Ovary (tissue), 9 donors: ENCODE results near the gene ERO1B. TPM values are rescaled to one million over a fixed set of nuclear protein-coding genes. Genes with fewer than 3 reads are reported as not detected.

ENCODE experiments used
- DNase-seq, 5 donors: peaks; one replicate each; pipeline ENCODE4 v3.0.0-alpha.2; 2019 to 2020
- H3K27ac ChIP-seq, 2 donors: fragments of 200-600 bp; one replicate each; pipeline versions ENCODE4 v1.5.1 to v1.8.0; 2019 to 2022
- H3K27me3 ChIP-seq: fragments of 200-600 bp; one replicate; pipeline ENCODE4 v1.8.0; 2022
- H3K36me3 ChIP-seq: fragments of 200-600 bp; sonication (generic); one replicate; pipeline ENCODE4 v1.5.1; 2019
- H3K4me1 ChIP-seq: one replicate; pipeline ENCODE4 v1.8.1; 2013; ENCODE audit warnings: mild to moderate bottlenecking, moderate library complexity; ENCODE audit not compliant: insufficient read depth
- H3K4me3 ChIP-seq: fragments of 200-600 bp; sonication (generic); one replicate; pipeline ENCODE4 v1.5.1; 2017
- H3K9me3 ChIP-seq, 2 donors: fragments of 200-600 bp in 1 of 2; sonication (generic) in 1 of 2; one replicate each; pipeline versions ENCODE4 v1.5.1 to v1.8.1; 2013 to 2019; ENCODE audit warnings: mild to moderate bottlenecking in 1 of 2, moderate library complexity in 1 of 2
- CTCF ChIP-seq, 3 donors: fragments of 450-650 bp in 2 of 3; fragments of 200-600 bp in 1 of 3; IDR thresholded peaks; one replicate each; pipeline versions ENCODE4 v1.5.1 to v1.8.0; 2016 to 2022; ENCODE audit warnings: antibody characterized with exemption in 3 of 3, mild to moderate bottlenecking in 1 of 3
- EP300 ChIP-seq: sonication (generic); formaldehyde crosslinking; IDR thresholded peaks from one replicate; pipeline ENCODE4 v1.6.1; 2017; ENCODE audit warnings: antibody characterized with exemption
- POLR2A ChIP-seq: fragments of 450-650 bp; IDR thresholded peaks from one replicate; pipeline ENCODE4 v1.6.1; 2017; ENCODE audit warnings: antibody characterized with exemption, mild to moderate bottlenecking, moderate library complexity
- WGBS, 3 donors: extraction: QIAGEN DNeasy Blood & Tissue Kit in 1 of 3; methylation state at CpG; one replicate each; pipeline versions ENCODE4 v1.1.5 to v1.1.7; 2013 to 2017; 5-methylcytosine and 5-hydroxymethylcytosine counted together
- intact Hi-C, 4 donors: fragments of 100-400 bp; cut with DNase I; formaldehyde crosslinking; loops; one replicate each; pipeline versions ENCODE4 v1.11.0 to v1.15.1; 2022 to 2023
- polyA plus RNA-seq, 2 donors: library from polyadenylated mRNA; stranded (reverse); fragments of 200-250 nt in 1 of 2; fragments of 350-450 nt in 1 of 2; fragmentation: Illumina TruSeq in 1 of 2; extraction: RNeasy Lipid Tissue Mini Kit (QIAGEN cat#74804) in 1 of 2; gene quantifications; one replicate each; pipeline ENCODE4 v1.2.3, GENCODE V29; 2013 to 2014
- small RNA-seq: library from RNA; depleted of rRNA; stranded (forward); fragments of <200 nt; gene quantifications from one replicate; pipeline ENCODE3, GENCODE V24; 2016
- total RNA-seq, 7 donors: library from RNA; depleted of rRNA in 2 of 7; stranded (reverse); fragments of >200 nt in 2 of 7; fragmentation: NEBNext Ultra II Directional in 3 of 7; extraction: Animal tissue kit (Norgen Biotek cat#: 25700) in 3 of 7; gene quantifications; one replicate each; pipeline versions ENCODE4 v1.1.0 to v1.2.4, GENCODE V29; 2016 to 2023
- donor health status: DM: no; HTN: no; CAD: no; lungs with moderate emphysema.
- donor health status: DM: no; HTN: no; CAD: no.
- donor health status: Bipolar disorder and iron deficiency.
- donor health status: DM: yes; HTN: yes; CAD: no.
- donor health status: DM: no; HTN: no; CAD: no.
- donor health status: DM: yes; HTN: yes; CAD: no.

Gene ERO1B
- total and polyA plus RNA-seq, 9 donors: 4.8 to 15.4 (median 5.8) TPM

GRCh38 chr1:236167578-236167977, 114.2 kb downstream of the ERO1B start:
- Histone ChIP-seq H3K4me1 (no peaks in the 10 kb centered on the region), H3K27me3 (no peaks in the 10 kb centered on the region), H3K36me3 (no peaks in the 10 kb centered on the region), H3K27ac (no peak overlapping the region), H3K4me3 (no peak overlapping the region), H3K9me3 (no peaks in the 10 kb centered on the region)
- TF ChIP-seq POLR2A (no peak), CTCF (IDR thresholded peaks at IDR 0.05) (no peak), EP300 (no peak)
- DNase-seq: no peak
- 93 to 97% (median 93%) methylated on average over 4 of the region's 4 CpGs for WGBS, 3 donors
- intact Hi-C loops: no loop called here

DNA sequence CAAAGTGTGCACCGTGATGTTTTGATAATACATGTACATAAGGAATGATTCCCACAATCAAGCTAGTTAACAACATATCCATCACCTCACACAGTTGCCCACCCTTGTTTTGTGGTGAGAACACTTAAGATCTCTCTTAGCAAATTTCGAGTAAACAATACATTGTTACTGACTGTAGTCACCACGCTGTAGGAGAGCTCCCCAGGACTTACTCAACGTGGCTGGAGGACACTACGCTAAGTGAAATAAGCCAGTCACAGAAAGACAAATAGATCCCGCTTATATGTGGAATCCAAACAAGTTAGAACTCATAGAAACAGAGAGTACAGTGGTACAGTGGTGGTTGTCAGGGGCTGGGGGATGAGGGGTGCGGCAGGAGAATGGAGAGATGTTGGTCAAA, 114.6 kb downstream of the ERO1B start:
- H3K9me3 ChIP-seq: no peaks in the 10 kb centered on the region
- no peaks in the 10 kb centered on the region for H3K27me3 ChIP-seq
- no peak for DNase-seq
- no peaks in the 10 kb centered on the region for H3K4me1 ChIP-seq
- 95 to 96% (median 95%) methylated on average over 7 of the region's 7 CpGs for WGBS, 3 donors
- intact Hi-C loops: no loop called here
- TF ChIP-seq POLR2A: no peak
- no peak for TF ChIP-seq EP300
- TF ChIP-seq CTCF (IDR thresholded peaks at IDR 0.05): no peak
- H3K27ac ChIP-seq: no peak overlapping the region
- H3K36me3 ChIP-seq: no peaks in the 10 kb centered on the region
- no peak overlapping the region for H3K4me3 ChIP-seq

- TF ChIP-seq EP300: no peak
- no peak for TF ChIP-seq POLR2A
- no peak for TF ChIP-seq CTCF (IDR thresholded peaks at IDR 0.05)
- no peak for DNase-seq
- Histone ChIP-seq H3K27ac (no peak overlapping the region), H3K9me3 (peaks cover 0 to 4% of the 10 kb centered on the region in 2 donors), H3K4me3 (no peak overlapping the region), H3K4me1 (no peaks in the 10 kb centered on the region), H3K36me3 (no peaks in the 10 kb centered on the region), H3K27me3 (no peaks in the 10 kb centered on the region)
- 89 to 95% (median 94%) methylated on average over 6 of the region's 6 CpGs for WGBS, 3 donors
- intact Hi-C loops: no loop called here
These were observed 115.7 kb downstream of the ERO1B start for GRCh38 chr1:236166041-236166440.

Small RNAs within 50 kb of the gene (small RNA-seq; reads per million reads assigned to genes)
- gene RNU2-70P: 0.30 reads per million

Other genes starting within 250 kb of the ERO1B start
- gene NID1, start 216.9 kb downstream of the ERO1B start, total RNA-seq: 100 to 1,000 TPM in 3 of 7 donors, 10 to 100 TPM in 4; 59.2 to 141 (median 72.0) TPM
- 100 to 1,000 TPM in 1 of 2 donors, 10 to 100 TPM in 1; 76.4 to 147 TPM for gene NID1, start 216.9 kb downstream of the ERO1B start, polyA plus RNA-seq
- 10 to 100 TPM; 11.4 to 35.2 (median 13.7) TPM for gene GPR137B, start 139.4 kb downstream of the ERO1B start, total RNA-seq
- 10 to 100 TPM; 10.8 to 31.8 TPM for gene GPR137B, start 139.4 kb downstream of the ERO1B start, polyA plus RNA-seq
- 1 to 10 TPM in 1 of 7 donors, under 1 TPM in 6; 0.42 to 2.9 (median 0.51) TPM for gene EDARADD, start 112.3 kb upstream of the ERO1B start, total RNA-seq
- 1 to 10 TPM in 1 of 2 donors, under 1 TPM in 1; 0.29 to 1.1 TPM for gene EDARADD, start 112.3 kb upstream of the ERO1B start, polyA plus RNA-seq
- gene LGALS8, start 242.0 kb upstream of the ERO1B start, total RNA-seq: 10 to 100 TPM; 36.4 to 91.2 (median 44.5) TPM
- gene LGALS8, start 242.0 kb upstream of the ERO1B start, polyA plus RNA-seq: 10 to 100 TPM; 23.7 to 54.0 TPM